Left kidney (tissue), 2 donors: Measurements from ENCODE around the gene CTNNA2. TPM values are rescaled to one million over a fixed set of nuclear protein-coding genes. Genes with fewer than 3 reads are reported as not detected.
"Not testable (repeated sequence)": the region's sequence is repeated elsewhere in the genome, so short reads cannot be mapped to it uniquely, and the experiment has no call there.

ENCODE experiments used
- DNase-seq: peaks from one replicate; pipeline ENCODE4 v3.0.0-alpha.2; 2013
- polyA plus RNA-seq: library from polyadenylated mRNA; unstranded; fragments of 120-200 nt; gene quantifications from one replicate; pipeline ENCODE4 v1.2.1, GENCODE V29; 2013; ENCODE audit not compliant: insufficient read length

CTNNA2 gene
- polyA plus RNA-seq, 1 donor: 3.9 TPM

DNA sequence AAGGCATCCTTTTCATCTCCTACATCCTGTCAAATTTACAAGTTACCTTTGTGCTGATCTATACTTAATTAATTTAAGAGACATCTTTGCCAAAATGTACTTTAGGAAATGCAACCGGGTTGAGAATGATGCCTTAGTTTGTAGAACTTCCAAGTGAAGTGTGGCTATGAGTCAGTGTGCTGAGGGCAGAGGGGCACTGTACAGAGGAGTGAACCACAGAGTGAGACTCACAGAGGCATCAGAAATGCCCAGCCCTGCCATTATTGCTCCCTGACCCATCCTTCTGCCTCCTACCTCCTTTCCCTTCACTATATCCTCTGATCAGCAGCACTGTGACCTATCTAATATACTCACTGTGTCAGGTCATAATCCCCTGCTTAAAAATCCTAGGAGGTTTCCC, 471.6 kb downstream of the CTNNA2 start:
- no peak for DNase-seq

DNA sequence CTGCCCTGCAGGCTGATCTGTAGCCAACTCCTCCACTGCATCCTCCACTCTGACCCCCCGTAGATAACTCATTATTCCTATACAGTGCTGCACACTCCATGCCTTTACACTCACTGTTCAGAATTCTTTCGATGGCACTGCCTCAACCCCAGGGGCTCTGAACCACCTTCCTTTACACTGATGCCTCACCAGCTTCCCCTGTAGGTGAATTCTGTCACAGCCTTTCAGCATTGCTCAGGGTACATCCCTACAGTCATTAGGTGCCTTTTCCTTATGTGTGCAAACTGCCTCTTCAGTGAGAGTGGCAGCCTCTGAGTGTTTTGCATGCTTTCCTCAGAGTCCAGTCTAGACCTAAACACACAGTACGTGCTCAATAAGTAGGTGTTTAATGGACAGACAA, 472.3 kb downstream of the CTNNA2 start:
- DNase-seq: no peak

DNA sequence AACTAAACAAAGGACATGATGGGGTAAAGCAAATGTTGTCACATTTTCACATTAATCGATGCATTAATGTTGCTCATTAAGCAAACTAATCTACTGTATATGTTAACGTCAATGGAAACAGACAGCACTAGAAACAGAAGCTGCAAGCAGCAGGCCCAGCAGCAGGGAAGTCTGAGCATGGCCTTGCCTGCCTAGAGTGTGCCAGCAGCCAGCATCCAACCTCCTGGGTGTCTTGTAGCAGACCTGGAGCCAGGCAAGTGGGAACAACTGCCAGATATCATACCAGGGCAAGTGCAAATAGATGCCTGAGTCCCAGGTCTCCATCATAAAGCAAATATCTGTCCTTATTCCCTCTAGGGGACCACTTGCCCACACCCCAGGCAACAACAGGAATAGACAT, 472.7 kb downstream of the CTNNA2 start:
- no peak for DNase-seq

DNA sequence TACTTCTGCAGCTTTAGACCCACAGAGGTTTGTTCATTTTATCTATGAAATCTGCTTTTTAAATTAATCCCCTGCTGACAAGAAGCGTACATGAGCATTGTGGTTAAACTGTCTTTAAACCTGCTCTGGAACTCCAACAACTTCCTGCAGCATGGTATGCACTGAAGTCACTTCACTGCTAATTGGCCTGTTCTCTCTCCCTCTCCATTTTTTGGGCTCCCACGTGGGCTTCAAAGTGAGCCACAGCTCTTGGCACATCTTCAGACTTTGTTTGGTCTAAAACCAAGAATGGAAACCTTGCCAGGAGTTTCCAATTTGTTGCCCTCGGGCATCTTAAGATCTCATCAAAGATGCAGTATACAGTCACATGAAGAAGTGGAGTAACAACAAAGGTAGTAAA, 480.3 kb downstream of the CTNNA2 start:
- DNase-seq: no peak

DNA sequence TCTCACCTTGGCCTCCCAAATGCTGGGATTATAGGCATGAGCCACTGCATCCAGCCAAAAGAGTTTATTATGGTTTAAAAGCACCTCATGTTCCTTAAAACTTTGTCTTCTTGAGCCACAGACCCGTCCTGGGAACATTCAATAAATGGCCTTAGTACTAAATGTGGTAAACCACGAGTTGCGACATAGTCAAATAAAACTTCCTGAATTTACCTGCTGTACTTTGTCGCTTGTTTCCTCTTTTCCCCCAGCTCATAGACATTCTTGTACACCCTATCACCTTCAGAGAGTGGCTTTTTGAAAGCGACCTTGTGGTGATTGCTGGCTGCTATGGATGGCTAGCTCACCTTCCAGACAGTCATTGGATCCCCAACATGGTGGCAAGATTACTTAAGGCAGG, 481.3 kb downstream of the CTNNA2 start:
- no peak for DNase-seq

DNA sequence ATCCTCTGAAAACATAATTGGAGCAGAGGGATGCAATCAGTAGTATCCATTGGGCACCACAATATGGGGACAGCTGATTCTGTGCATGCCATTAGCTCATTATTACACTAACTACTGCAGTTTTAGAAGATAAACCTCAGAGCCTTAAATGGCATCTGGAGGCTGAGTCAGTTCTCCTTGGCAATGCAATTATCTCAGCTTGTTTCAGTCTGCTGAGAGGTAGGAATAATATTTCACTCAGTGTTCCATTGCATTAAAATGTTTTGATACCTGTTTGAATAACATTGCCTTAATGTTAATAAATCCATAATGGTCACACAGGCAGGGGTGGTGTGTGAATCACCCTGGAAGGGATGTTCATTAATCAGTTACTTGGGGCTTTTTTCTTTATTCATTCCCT, 482.1 kb downstream of the CTNNA2 start:
- no peak for DNase-seq

DNA sequence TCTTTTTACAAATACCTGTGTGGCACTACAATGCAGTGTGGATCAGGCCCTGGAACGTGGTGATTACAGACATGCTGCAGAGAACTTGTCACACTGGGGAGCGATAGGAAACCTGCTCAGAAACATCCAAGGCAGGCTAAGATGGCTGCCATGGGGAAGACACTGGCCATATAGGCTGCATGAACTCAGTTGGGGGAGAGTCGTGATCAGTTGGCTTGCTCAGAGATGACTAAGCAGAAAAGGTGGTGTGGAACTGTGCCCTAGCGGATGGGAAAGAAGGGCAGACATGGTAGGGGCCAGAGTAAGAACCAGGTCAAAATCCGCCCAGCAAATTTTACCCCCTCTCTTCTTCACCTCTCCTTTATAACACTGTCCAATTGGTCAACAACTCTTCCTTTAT, 483.9 kb downstream of the CTNNA2 start:
- no peak for DNase-seq

DNA sequence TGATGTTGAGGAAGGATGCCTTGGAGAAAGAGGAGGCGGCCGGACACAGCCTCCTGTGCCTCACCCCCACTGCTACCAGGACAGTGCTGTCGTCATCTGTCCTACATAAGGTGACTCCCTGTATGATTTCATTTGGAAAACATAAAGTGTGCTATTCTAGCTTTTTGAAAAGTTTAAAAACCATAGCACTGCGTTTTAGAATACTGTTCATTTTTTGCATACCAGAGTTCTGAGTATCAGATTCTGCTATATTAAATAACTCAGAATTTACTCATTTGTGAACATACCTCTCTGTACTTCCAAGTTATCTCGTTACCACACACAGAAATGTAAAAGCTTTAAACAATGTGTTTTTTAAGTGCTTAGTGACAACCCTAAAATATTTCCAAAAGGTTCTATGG, 488.9 kb downstream of the CTNNA2 start:
- DNase-seq: no peak

DNA sequence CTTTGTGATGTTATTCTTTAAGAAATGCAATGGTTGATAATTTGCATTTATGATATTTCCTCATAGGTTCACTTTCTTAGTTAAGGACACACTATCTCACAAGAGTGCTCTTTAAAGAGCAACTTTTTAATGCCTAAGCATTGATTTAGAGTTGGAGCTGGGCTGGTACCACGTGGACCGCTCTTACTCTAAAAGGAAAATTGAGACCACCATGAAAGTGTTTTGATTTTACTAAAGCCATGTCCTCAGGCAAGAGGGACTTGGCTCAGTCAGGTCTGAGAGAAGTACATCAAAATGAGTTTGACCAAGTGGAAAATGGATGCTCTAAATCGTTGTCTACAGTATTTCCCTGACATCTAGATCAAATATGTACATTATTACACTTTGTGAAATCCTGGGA, 489.3 kb downstream of the CTNNA2 start:
- DNase-seq: no peak

DNA sequence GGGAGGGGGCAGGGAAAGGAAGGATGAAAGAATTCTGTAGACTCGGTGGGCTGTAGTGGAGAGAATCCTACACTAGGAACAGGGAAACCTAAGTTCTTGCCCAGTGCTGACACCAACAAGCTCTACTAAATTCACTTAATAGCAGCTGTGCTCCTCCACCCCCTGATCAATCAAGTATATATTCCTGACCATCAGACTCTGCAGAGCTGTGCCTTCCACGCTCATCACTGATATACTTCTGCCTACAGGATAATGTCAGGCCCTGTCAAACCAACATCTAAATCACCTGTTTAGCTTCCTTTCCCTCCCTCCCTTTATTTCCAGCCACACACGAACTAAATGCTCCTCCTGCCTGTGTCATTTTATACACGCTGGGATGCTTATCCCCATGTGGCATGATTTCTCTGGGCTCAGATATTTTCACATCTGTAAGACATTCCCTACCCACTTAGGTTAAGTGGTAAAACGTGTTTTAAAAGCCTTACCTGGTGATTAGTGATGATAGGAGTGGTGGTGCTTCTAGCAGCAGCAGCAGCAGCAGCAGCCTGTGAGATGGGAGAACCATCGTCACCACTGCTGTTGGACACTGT, 489.8 kb downstream of the CTNNA2 start:
- DNase-seq: no peak

DNA sequence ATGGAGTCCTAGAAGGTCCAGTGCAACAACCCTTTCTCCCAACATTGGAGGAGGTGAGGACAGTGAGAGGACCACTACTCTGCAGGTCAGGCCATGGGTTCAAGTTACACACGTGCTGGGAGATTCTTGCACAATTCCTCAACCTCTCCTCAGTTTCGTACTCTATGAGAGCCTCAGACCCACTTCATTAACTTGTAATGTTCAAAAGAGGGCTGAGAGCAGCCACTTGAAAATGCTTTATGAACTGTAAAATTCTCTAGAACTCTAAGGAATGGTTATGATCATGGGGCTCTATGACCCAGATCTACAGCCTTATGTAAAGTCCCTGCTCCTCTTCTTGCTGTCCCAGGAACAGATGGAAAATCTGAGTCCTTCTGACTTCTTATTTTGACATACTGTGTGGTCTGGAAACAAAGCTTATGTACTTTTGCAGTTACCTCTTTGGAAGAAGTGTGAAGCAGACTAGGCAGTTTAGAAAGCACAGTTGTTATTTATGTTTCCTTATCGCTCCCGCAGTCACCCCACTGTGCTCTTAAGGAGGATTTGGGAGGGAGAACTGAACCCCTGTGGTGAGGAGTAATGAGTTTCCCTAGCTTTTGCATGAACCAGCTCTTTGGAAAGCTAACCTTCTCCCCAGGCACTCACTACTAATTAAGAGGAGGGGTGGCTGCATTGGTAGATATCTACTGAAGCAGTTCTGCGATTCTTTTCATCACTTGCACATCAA, 495.1 kb downstream of the CTNNA2 start:
- no peak for DNase-seq

DNA sequence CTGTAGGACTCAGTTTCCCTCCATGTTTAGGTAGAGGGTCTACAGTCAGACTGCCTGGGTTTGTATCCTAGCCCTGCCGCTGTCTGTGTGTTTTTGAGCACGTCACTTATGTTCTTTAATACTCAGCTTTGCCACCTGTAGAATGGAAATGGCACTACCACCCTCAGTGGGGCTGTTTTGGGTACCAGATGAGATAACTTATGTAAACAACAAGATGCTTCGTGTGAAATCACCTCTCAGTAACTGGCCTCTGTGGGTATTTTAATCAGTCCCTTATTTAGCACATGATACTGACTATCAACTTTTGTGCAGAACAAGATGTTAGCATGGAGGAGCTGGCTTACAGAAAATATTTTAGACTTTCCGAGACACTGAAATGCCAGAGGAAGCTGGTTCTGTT, 495.7 kb downstream of the CTNNA2 start:
- DNase-seq: no peak

DNA sequence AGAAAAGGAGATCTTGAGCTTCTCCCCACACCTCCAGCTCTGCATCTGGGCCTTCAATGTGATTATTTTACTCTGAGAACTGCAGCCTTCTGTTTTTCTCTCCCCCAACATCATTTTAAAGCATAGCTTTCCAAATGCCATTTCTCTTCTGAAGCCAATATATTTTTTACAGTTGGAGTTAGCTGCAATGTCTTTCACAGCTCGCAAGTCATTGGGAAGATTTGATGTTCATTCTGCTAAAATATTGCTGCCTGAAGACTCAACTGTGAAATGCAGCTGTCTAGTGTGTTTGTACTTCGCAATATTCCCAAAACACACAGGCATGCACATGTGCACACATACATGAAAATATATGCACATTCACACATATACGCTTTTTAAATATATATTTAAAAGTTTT, 496.4 kb downstream of the CTNNA2 start:
- DNase-seq: no peak

DNA sequence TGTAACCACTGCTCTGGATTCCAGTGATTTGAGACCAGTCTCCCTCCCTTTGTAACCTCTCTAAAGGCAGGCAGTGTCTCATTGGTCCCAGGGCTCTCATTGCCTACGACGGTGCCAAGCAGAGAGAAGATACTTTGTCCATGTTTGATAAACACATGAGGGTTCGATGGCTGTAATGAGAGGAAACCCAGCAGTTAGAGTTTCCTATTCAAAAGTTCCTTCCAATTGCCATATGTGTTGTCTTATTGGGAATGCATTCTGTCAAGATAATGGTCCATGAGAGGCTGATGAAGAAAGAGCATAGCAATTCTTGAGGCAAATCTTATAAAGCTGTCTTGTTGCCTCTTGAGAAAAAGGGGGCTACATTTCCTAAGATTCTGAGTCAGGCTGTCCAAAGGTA, 499.2 kb downstream of the CTNNA2 start:
- DNase-seq: no peak

DNA sequence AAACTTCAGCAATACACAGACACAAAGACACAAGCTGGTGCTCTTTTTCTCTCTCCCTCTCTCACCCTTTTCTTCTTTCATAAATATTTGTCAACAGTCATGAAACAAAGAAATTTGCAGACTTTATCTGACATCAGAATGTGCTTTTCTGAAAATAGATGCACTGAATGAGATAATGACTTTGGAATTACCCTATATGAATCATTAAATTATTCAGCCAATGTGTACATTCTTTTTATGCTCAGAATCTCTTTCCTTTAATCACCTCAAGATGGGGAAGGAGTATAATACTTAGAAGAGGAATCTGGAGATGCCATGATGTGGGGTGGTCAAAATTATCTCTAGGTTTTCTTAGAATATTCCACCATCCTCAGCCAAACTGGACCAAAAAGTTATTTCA, 501.8 kb downstream of the CTNNA2 start:
- DNase-seq: no peak

DNA sequence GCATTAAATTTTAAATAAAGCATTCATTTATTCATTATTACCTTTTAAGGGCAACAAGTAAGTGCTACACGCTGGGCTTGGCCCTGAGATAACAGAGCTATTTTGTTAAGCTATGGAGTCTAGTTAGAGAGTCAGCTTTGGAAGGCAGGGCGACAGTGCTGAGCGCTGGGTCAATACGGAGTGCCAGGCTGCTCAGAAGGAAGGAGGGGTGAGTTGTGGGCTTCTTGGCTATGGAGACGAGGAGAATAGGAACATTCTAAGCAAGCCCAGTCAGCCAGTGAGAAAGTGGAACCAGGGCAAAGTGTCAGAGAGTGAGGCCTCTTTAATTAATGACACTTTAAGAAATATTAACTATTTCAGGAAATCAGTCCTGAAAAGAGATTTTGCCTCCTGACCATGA, 503.3 kb downstream of the CTNNA2 start:
- no peak for DNase-seq

DNA sequence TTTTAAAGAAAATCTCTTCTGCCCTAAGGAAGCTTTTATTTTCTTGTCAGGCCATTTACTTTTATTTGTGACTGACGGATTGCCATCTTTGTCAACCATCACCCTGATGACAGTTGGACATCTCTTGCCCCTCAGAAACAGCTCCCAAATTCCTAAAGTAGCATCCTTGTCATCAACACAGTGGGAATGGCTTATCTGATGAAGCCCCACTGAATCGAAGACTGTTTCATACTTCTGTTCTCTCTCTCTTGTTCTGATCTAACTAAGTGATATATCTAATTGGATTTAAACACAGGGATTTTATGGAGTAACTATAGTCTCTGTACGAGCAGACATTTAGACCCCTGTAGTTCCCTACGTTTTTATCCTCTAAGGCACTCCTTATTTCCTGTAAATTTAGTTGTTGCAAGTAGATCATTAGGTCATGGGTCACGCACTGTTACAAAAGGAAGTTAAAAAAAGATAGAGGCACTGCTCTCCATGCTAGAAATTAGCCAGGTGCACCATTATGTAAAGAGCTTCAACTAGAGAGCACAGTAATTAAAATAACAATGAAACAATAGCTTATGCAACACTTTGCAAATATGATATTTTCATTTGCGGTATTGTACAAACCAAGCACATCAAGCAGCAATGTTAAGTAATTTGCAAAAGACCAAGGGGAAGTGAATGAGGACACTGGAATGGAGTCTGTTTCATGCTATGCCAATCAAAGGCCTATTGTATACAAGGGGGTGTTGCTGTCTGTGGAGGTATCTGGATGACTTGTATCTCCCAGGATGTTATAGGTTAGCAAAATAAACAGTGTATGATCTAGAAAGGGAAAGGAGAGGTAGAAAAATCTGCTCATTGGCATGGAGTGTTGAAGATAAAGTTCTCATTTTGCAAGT, 507.0 kb downstream of the CTNNA2 start:
- no peak for DNase-seq

DNA sequence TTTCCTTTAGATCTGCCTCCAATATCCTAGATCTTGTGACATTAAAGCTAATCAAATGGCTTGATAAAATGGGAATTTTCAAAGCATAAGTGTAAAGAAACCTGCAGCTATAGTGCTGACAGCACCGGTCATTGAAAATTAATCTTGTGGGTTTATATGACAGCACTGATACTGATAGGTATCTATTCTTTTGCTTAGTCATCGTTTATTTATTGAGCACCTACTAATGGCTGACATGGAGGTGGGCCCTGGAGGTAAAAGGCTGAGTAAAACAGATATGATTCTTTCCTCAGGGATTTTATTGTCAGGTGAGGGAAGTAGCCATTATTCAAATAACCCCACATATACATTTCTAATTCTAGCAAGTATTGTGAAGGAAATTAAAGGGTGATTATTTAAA, 509.2 kb downstream of the CTNNA2 start:
- no peak for DNase-seq

DNA sequence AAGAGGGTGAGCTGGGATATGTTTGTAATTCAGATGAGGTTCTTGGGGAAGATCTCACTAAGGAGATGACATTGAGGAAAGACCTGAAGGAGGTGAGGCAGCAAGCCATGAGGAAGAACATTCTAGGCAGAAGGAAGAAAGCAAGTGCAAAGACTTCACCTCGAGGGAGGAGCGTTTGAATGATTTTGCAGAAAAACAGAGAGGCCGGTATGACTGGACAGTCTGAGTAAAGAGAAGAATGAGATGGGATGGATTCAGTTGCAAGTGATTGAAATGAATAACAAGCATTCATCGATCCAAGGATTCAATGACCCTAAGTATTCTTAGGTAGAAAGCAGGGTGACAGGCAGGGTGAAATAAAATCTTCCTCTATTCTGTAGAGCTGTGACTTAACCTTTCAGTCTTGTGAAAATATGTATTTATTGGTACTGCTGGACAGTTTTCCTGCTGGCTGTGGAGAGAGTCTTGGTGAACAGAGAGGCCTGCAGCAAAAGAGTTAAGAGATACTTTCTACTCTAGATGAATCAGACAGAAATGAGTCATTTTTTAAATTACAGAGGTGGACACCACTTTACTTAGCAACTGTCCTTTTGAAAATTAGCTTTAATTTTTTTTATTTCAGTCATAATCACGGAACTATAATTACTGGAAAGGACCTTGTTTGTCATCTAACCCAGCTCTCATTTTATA, 513.3 kb downstream of the CTNNA2 start:
- DNase-seq: no peak

DNA sequence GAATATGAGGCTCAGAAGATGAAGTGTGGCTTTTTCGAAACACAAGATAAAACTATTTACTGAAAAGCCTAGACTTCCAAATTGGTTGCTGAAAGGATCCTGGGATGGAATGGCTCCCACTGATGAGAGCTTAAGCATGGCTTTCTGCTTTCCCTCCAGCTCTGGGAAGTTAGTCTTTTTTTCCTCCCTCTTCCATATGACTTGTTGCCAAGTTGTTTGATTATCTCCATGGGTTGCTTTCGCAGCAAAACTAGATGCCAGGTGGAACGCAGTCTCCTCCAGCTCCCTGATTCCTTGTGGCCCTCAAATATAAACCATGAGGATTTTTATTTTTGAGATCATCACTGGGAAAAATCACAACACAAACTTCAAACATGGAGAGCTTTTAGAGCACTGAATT, 515.2 kb downstream of the CTNNA2 start:
- DNase-seq: no peak

DNA sequence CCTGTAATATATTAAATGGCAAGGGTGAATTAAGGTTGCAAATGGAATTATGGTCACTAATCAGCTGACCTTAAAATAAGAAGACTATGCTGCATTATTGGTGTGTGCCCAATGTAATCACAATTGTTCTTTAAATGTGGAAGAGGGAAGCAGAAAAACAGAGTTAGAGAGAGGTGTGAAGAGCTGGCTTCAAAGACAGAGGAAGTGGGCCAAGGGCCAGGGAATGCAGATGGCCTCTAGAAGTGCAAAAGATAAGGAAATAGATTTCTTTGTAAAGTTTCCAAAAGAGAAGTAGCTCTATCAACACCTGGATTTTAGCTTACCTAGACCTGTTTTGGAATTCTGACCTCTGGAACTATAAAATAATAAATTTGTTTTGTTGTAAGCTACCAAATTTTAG, 515.7 kb downstream of the CTNNA2 start:
- DNase-seq: no peak

DNA sequence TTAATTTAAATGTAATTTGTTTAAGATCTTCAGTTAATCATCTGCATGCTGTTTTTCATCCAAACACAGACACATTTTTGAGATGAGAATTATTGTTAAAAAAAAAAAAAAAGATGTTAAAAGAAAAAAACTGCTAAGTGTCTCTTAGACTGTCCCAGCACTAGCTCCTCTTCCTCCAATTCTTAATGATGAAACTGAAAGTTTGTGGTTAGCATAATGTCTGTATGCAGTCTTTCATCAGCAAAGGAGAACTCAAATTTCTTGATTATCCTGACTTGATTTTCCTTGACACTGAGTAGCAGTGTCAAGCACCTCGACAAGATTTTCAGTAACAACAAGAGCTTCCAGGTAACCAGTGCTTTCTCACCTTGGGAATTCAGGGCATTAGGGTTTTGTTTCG, 517.3 kb downstream of the CTNNA2 start:
- DNase-seq: no peak

DNA sequence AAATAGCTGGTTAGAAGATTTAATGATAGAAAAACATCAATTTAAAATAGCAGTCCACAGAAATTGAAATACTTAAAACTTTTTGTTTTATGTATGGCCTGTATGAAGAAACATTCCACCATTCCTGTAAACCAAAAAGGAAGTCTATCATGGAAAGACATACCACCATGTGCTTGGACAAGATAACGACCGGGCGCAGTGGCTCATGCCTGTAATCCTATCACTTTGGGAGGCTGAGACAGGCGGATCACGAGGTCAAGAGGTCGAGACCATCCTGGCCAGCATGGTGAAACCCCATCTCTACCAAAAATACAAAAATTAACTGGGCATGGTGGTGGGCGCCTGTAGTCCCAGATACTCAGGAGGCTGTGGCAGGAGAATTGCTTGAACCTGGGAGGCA, 519.8 kb downstream of the CTNNA2 start:
- not testable (repeated sequence) for DNase-seq
